PC-9 (cell line): ENCODE measurements around the gene PJA2.

Source experiments
- EZH2 ChIP-seq: fragments of 200-600 bp; sonication (generic); IDR thresholded peaks from 2 replicates; pipeline ENCODE4 v1.8.0; 2017; ENCODE audit warnings: antibody characterized with exemption, low read depth
- TF ChIP-seq, protein P1 (sequence below): fragments of 200-600 bp; sonication (generic); conservative IDR thresholded peaks from 2 replicates; pipeline ENCODE4 v1.6.1; 2017; ENCODE audit warnings: mixed run types, antibody characterized with exemption, mild to moderate bottlenecking, moderate library complexity

DNA sequence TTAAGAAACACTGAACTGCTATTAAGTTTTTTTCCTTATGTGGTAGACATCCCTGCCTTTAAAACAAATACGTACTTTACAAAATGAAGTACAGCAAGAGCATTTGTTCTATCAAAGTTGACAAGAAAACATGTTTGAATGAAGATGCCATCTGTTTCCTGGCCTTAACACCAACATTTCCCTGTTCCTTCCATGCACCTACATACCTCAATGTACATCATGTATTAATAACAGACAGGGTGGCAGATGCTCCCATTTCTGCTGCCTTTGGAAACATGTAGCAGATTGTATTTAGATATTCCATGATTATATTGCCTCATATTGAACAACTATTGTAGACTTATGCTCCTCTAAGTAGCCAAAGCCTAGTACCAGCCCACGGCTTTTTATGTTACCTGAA, 104.4 kb downstream of the PJA2 start:
- TF ChIP-seq, protein P1, sequence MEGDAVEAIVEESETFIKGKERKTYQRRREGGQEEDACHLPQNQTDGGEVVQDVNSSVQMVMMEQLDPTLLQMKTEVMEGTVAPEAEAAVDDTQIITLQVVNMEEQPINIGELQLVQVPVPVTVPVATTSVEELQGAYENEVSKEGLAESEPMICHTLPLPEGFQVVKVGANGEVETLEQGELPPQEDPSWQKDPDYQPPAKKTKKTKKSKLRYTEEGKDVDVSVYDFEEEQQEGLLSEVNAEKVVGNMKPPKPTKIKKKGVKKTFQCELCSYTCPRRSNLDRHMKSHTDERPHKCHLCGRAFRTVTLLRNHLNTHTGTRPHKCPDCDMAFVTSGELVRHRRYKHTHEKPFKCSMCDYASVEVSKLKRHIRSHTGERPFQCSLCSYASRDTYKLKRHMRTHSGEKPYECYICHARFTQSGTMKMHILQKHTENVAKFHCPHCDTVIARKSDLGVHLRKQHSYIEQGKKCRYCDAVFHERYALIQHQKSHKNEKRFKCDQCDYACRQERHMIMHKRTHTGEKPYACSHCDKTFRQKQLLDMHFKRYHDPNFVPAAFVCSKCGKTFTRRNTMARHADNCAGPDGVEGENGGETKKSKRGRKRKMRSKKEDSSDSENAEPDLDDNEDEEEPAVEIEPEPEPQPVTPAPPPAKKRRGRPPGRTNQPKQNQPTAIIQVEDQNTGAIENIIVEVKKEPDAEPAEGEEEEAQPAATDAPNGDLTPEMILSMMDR, result no peak
- no peak for TF ChIP-seq EZH2
